Skeletal muscle tissue (tissue), 4 donors: ENCODE data around the gene GPC6. TPM values are rescaled to one million over a fixed set of nuclear protein-coding genes. Genes with fewer than 3 reads are reported as not detected.

Source experiments
- H3K27ac ChIP-seq: one replicate; pipeline ENCODE4 v1.7.0; 2013; ENCODE audit warnings: mild to moderate bottlenecking, low read depth, low read length, inconsistent platforms
- H3K27me3 ChIP-seq, 3 donors: one replicate each; pipeline ENCODE4 v1.7.0; 2013; ENCODE audit warnings: low read length in 3 of 3; ENCODE audit not compliant: control insufficient read depth in 3 of 3, insufficient read depth in 3 of 3
- H3K36me3 ChIP-seq, 3 donors: one replicate each; pipeline ENCODE4 v1.7.0; 2013; ENCODE audit warnings: low read length in 3 of 3; ENCODE audit not compliant: control insufficient read depth in 3 of 3, insufficient read depth in 3 of 3
- H3K4me1 ChIP-seq, 3 donors: one replicate each; pipeline ENCODE4 v1.7.0; 2013; ENCODE audit warnings: low read length in 3 of 3, mild to moderate bottlenecking in 3 of 3; ENCODE audit not compliant: control insufficient read depth in 3 of 3, insufficient read depth in 3 of 3
- H3K4me3 ChIP-seq, 3 donors: one replicate each; pipeline ENCODE4 v1.7.0; 2013; ENCODE audit warnings: low read length in 3 of 3
- H3K9ac ChIP-seq, 3 donors: one replicate each; pipeline ENCODE4 v1.7.0; 2013; ENCODE audit warnings: low read length in 3 of 3, mild to moderate bottlenecking in 3 of 3, moderate library complexity in 2 of 3, low read depth in 1 of 3
- H3K9me3 ChIP-seq, 3 donors: one replicate each; pipeline ENCODE4 v1.7.0; 2013; ENCODE audit warnings: low read length in 3 of 3; ENCODE audit not compliant: control insufficient read depth in 3 of 3
- total RNA-seq: library from RNA; depleted of rRNA; stranded (reverse); fragments of >200 nt; gene quantifications from one replicate; pipeline ENCODE4 v1.2.3, GENCODE V29; 2014
- donor health status: Osteomylitis.

The GPC6 gene
- total RNA-seq, 1 donor from 2014 or later: 7.8 TPM

DNA sequence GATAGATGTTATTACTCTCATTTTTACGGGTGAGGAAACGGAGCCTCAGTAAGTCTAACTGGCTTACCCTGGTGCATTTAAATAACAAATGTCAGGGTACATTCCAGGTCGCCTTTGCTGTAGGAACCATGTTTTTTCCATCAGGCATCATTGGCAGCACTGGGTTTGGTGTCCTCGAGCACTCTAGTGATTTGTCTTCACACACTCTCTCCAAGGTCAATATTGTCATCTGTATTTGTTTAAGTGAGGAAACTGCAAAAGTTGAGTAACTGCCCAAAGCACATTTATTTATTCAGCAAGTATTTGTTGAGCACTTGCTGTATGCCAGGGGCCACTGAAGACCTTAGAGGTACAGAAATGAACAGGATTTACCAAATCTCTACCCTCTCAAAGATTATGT is 1174.3 kb downstream of the GPC6 start:
- Histone ChIP-seq H3K9ac (no peak overlapping the region), H3K4me1 (no peaks in the 10 kb centered on the region), H3K9me3 (no peaks in the 10 kb centered on the region), H3K27ac (no peak overlapping the region), H3K27me3 (no peaks in the 10 kb centered on the region), H3K36me3 (no peaks in the 10 kb centered on the region), H3K4me3 (no peak overlapping the region)

- no peak overlapping the region for H3K9ac ChIP-seq
- no peaks in the 10 kb centered on the region for H3K27me3 ChIP-seq
- H3K36me3 ChIP-seq: no peaks in the 10 kb centered on the region
These were observed 1181.9 kb downstream of the GPC6 start for GRCh38 chr13:94408314-94409036.

GRCh38 chr13:94411747-94412146 is 1185.1 kb downstream of the GPC6 start:
- no peaks in the 10 kb centered on the region for H3K4me1 ChIP-seq
- no peak overlapping the region for H3K4me3 ChIP-seq
- no peak overlapping the region for H3K9ac ChIP-seq
- no peaks in the 10 kb centered on the region for H3K27me3 ChIP-seq
- no peak overlapping the region for H3K27ac ChIP-seq
- H3K36me3 ChIP-seq: no peaks in the 10 kb centered on the region
- no peaks in the 10 kb centered on the region for H3K9me3 ChIP-seq

More at GRCh38 chr13:94408314-94409036, 1181.9 kb downstream of the GPC6 start:
- Histone ChIP-seq H3K4me1 (no peaks in the 10 kb centered on the region), H3K4me3 (no peak overlapping the region), H3K27ac (no peak overlapping the region), H3K9me3 (no peaks in the 10 kb centered on the region)

DNA sequence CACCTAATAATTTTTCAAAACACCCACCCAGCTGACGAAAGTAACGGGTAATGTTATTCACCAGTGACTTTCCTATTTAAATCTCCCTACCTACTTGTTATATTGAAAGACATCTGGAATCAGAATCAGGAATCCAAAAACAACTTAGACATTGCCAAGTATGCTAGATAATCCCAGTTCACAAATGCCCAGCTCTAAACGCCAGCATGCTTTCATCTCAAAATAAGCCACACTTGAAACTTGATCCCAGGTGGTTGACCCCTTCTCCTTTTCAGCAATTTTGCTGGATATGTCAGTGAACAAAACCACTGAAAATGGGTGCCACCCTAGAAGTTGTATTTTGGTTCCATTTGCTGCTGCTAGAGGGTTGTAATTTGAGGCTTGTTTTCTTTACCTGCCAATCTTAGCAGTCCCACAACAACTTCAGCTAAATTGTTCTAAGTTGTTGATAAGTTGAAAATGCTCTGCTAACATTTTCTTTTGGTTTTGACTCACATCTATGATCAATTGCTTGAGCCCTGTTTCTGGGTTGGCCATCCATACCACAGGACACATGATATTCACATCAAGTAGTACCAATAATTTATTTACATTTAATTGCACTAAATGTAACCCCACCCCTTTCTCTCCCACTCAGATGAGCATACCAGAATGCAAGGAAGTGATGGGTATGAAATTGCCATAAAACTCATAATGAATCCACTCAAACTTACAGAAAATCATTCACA is 1186.4 kb downstream of the GPC6 start:
- Histone ChIP-seq H3K4me1 (no peaks in the 10 kb centered on the region), H3K9me3 (no peaks in the 10 kb centered on the region), H3K9ac (no peak overlapping the region), H3K27me3 (no peaks in the 10 kb centered on the region), H3K36me3 (no peaks in the 10 kb centered on the region), H3K27ac (no peak overlapping the region), H3K4me3 (no peak overlapping the region)

- Histone ChIP-seq H3K9me3 (no peaks in the 10 kb centered on the region), H3K4me3 (no peak overlapping the region), H3K9ac (no peak overlapping the region)
These were observed 1187.0 kb downstream of the GPC6 start for GRCh38 chr13:94413598-94413944.

DNA sequence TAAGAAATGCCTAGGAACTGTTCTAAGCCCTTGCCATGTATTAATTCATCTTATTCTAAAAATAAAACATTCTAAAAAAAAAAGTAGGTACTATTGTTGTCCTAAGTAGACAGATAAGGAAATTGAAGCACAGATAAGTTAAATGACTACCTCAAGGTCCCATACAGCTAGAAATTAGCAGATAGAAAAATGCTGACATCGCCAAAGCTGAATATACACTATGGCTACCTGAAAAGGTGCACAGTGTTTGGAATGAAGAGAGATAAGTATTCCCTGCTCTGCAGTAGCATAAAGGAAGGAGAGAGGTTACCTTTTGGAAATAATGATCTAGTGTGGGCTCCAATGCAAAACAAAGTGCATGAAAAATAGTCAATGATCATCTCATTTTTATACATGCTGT is 1187.5 kb downstream of the GPC6 start:
- H3K4me3 ChIP-seq: no peak overlapping the region
- no peaks in the 10 kb centered on the region for H3K27me3 ChIP-seq
- H3K9me3 ChIP-seq: no peaks in the 10 kb centered on the region
- H3K36me3 ChIP-seq: no peaks in the 10 kb centered on the region
- H3K4me1 ChIP-seq: no peaks in the 10 kb centered on the region
- no peak overlapping the region for H3K27ac ChIP-seq
- H3K9ac ChIP-seq: no peak overlapping the region

More at GRCh38 chr13:94413598-94413944, 1187.0 kb downstream of the GPC6 start:
- no peak overlapping the region for H3K27ac ChIP-seq
- H3K36me3 ChIP-seq: no peaks in the 10 kb centered on the region
- H3K4me1 ChIP-seq: no peaks in the 10 kb centered on the region
- no peaks in the 10 kb centered on the region for H3K27me3 ChIP-seq

DNA sequence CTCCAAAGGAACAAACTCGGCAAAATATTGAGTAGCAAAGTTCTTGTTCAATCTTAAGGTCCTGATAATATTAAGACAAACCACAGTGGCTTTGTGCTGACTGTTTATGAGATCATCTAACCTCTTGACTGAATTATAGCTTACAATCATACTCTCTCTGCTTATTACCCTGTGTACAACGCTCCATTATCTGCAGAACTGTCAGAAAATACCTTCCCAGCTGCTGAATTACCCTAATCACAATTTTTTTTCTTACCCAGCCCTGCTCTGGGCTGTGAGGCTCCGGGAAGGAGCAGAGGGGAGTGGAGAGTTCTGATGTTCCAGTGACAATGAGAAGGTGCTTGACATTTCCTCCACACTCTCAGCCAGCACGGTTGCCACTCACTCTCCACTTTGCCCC is 1188.1 kb downstream of the GPC6 start:
- Histone ChIP-seq H3K4me1 (no peaks in the 10 kb centered on the region), H3K4me3 (no peak overlapping the region), H3K36me3 (no peaks in the 10 kb centered on the region), H3K9ac (no peak overlapping the region), H3K9me3 (no peaks in the 10 kb centered on the region), H3K27me3 (no peaks in the 10 kb centered on the region), H3K27ac (no peak overlapping the region)

DNA sequence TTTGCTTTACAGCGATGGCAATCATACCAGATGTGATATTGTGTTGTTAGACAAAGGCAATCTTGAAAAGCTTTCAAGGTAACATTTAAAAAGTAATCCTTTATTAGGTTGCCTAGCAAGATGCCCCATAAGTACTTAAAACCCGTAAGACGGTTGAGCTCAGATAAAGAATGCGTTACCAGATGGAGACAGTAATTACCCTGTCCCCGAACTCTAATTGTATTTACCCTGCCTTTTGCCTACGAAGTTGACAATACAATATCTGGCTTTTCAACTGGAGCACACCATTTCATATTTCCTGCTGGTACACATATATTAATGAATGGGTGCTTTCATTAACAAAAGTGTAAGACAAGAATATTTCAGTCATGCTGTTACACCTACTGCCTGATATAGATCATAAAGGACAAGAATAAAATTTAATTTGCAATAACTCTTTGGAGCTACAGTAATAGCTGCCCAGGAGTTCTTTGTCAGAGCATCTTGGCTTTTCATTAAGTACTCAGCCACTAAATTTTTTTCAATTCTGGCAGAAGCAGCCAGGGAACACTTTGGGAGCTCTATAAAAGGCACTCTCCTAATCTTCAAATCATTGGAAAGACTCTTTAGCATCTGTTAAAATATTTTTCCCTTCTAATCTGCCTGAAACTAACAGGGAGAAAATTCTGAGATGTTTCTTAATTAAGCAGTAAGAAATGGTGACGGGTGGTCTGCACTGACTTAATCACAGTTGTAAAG is 1189.1 kb downstream of the GPC6 start:
- Histone ChIP-seq H3K27ac (no peak overlapping the region), H3K9ac (no peak overlapping the region), H3K4me1 (no peaks in the 10 kb centered on the region), H3K36me3 (no peaks in the 10 kb centered on the region), H3K9me3 (no peaks in the 10 kb centered on the region), H3K27me3 (no peaks in the 10 kb centered on the region), H3K4me3 (no peak overlapping the region)

- no peaks in the 10 kb centered on the region for H3K36me3 ChIP-seq
- peaks cover 0 to 3% (median 0%) of the 10 kb centered on the region in 3 donors for H3K9me3 ChIP-seq
- no peak overlapping the region for H3K27ac ChIP-seq
- H3K4me3 ChIP-seq: no peak overlapping the region
- H3K4me1 ChIP-seq: no peaks in the 10 kb centered on the region
- no peaks in the 10 kb centered on the region for H3K27me3 ChIP-seq
- no peak overlapping the region for H3K9ac ChIP-seq
These were observed 1190.0 kb downstream of the GPC6 start for GRCh38 chr13:94416454-94417080.
